SK-N-SH treated with all-trans-retinoic acid at 6 μM for 48 hours (cell line): Measurements from ENCODE around the gene LHFPL6.
A peak's percentile ranks its signal among the peaks of the same experiment; 100 is the strongest.

Experiments
- ATAC-seq: fragments of 200-7000 bp; cut with Tn5 transposase; 3 replicates; pipeline ENCODE4 v1.9.1; 2020; ENCODE audit warnings: mild to moderate bottlenecking, moderate library complexity
- ARNTL ChIP-seq: fragments of 450-650 bp; formaldehyde crosslinking; IDR thresholded peaks from 2 replicates; pipeline ENCODE4 v1.5.0; 2020; ENCODE audit warnings: low read depth, mild to moderate bottlenecking, moderate library complexity, borderline replicate concordance
- BACH2 ChIP-seq: fragments of 250-450 bp; sonication (Bioruptor Pico); IDR thresholded peaks from 2 replicates; pipeline ENCODE4 v1.9.0; 2021; ENCODE audit warnings: mild to moderate bottlenecking, borderline replicate concordance
- CSDC2 ChIP-seq: fragments of 250-450 bp; sonication (Bioruptor Pico); IDR thresholded peaks from 2 replicates; pipeline ENCODE4 v1.5.0; 2020; ENCODE audit warnings: mild to moderate bottlenecking, moderate library complexity
- ESRRG ChIP-seq: fragments of 250-450 bp; sonication (Bioruptor Pico); IDR thresholded peaks from 2 replicates; pipeline ENCODE4 v1.6.1; 2021; ENCODE audit warnings: mild to moderate bottlenecking
- GLIS3 ChIP-seq: fragments of 250-450 bp; sonication (Bioruptor Pico); IDR thresholded peaks from 2 replicates; pipeline ENCODE4 v1.5.0; 2020; ENCODE audit warnings: mild to moderate bottlenecking, moderate library complexity
- OSR1 ChIP-seq: fragments of 250-450 bp; sonication (Bioruptor Pico); IDR thresholded peaks from 2 replicates; pipeline ENCODE4 v1.8.0; 2022; ENCODE audit warnings: moderate library complexity, mild to moderate bottlenecking, inconsistent platforms
- PPARA ChIP-seq: fragments of 250-450 bp; sonication (Bioruptor Pico); IDR thresholded peaks from 2 replicates; pipeline ENCODE4 v1.5.0; 2020; ENCODE audit warnings: mild to moderate bottlenecking, borderline replicate concordance
- RARB ChIP-seq: fragments of 250-450 bp; sonication (Bioruptor Pico); IDR thresholded peaks from 2 replicates; pipeline ENCODE4 v1.8.0; 2021; ENCODE audit warnings: mild to moderate bottlenecking, moderate library complexity
- SNAI2 ChIP-seq: fragments of 250-450 bp; sonication (Bioruptor Pico); IDR thresholded peaks from 2 replicates; pipeline ENCODE4 v1.5.0; 2020; ENCODE audit warnings: mild to moderate bottlenecking, moderate library complexity
- TCF4 ChIP-seq: fragments of 250-450 bp; sonication (Bioruptor Pico); IDR thresholded peaks from 2 replicates; pipeline ENCODE4 v1.8.0; 2021; ENCODE audit warnings: mild to moderate bottlenecking, moderate library complexity, borderline replicate concordance
- TSHZ2 ChIP-seq: fragments of 250-450 bp; sonication (Bioruptor Pico); IDR thresholded peaks from 2 replicates; pipeline ENCODE4 v1.5.0; 2020; ENCODE audit warnings: mild to moderate bottlenecking, moderate library complexity
- ZC3H10 ChIP-seq: fragments of 250-450 bp; sonication (Bioruptor Pico); IDR thresholded peaks from 2 replicates; pipeline ENCODE4 v1.5.1; 2021; ENCODE audit warnings: mild to moderate bottlenecking, moderate library complexity
- ZFP3 ChIP-seq: fragments of 250-450 bp; sonication (Bioruptor Pico); IDR thresholded peaks from 2 replicates; pipeline ENCODE4 v1.5.0; 2020; ENCODE audit warnings: mild to moderate bottlenecking, moderate library complexity
- ZFP30 ChIP-seq: fragments of 450-650 bp; formaldehyde crosslinking; IDR thresholded peaks from 2 replicates; pipeline ENCODE4 v1.5.0; 2022; ENCODE audit warnings: mild to moderate bottlenecking, moderate library complexity
- ZNF565 ChIP-seq: fragments of 450-650 bp; formaldehyde crosslinking; conservative IDR thresholded peaks from 2 replicates; pipeline ENCODE4 v1.5.0; 2020; ENCODE audit warnings: low read depth, mild to moderate bottlenecking, moderate library complexity
- ZNF70 ChIP-seq: fragments of 450-650 bp; formaldehyde crosslinking; IDR thresholded peaks from 2 replicates; pipeline ENCODE4 v1.5.0; 2020; ENCODE audit warnings: mild to moderate bottlenecking, moderate library complexity
- ZNF8 ChIP-seq: fragments of 450-650 bp; formaldehyde crosslinking; IDR thresholded peaks from 2 replicates; pipeline ENCODE4 v1.5.0; 2020; ENCODE audit warnings: mild to moderate bottlenecking, moderate library complexity
- TF ChIP-seq, protein P1 (sequence below): fragments of 250-450 bp; sonication (Bioruptor Pico); IDR thresholded peaks from 2 replicates; pipeline ENCODE4 v1.5.1; 2020; ENCODE audit warnings: low read depth, mild to moderate bottlenecking, moderate library complexity

The LHFPL6 gene

GRCh38 chr13:39623466-39623865, 20.5 kb upstream of the LHFPL6 start:
- no peak for ATAC-seq
- TF ChIP-seq ZC3H10 (CRISPR knock-in tag) (no peak), ARNTL (CRISPR knock-in tag) (no peak), PPARA (CRISPR knock-in tag) (no peak), GLIS3 (CRISPR knock-in tag) (no peak), SNAI2 (CRISPR knock-in tag) (no peak), ZFP30 (CRISPR knock-in tag) (no peak), TSHZ2 (CRISPR knock-in tag) (no peak), ZFP3 (CRISPR knock-in tag) (no peak), TCF4 (no peak), RARB (CRISPR knock-in tag) (no peak), BACH2 (CRISPR knock-in tag) (no peak)

DNA sequence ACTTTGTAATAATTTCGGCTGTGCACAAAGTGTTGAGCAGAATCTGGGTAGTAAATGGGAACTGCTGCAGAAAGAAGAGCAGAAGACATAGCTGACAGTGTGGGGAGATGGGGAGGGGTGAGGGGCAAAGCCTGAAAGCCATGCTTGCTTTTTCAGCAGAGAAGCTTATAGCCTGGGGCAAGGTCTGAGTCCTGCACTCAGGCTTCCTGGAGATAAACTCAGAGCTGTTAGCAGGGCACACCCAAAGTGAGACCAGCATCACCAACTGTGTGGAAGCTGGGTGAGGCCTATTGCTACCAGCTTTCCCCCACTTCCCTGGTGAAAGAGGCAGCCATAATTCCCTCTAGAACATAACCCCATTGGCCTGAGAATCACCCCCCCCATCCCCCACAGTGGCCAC, 15.6 kb upstream of the LHFPL6 start:
- TF ChIP-seq OSR1 (no peak), ARNTL (CRISPR knock-in tag) (no peak), RARB (CRISPR knock-in tag) (no peak), PPARA (CRISPR knock-in tag) (no peak), ZNF565 (CRISPR knock-in tag) (no peak), SNAI2 (CRISPR knock-in tag) (no peak)
- ATAC-seq: no peak

- no peak for TF ChIP-seq PPARA (CRISPR knock-in tag)
- TF ChIP-seq GLIS3 (CRISPR knock-in tag): no peak
- no peak for TF ChIP-seq ZNF565 (CRISPR knock-in tag)
- no peak for TF ChIP-seq ZNF70 (CRISPR knock-in tag)
- no peak for TF ChIP-seq SNAI2 (CRISPR knock-in tag)
- peak; percentile 95 for ATAC-seq
These were observed 13.2 kb upstream of the LHFPL6 start for GRCh38 chr13:39616087-39616694.

DNA sequence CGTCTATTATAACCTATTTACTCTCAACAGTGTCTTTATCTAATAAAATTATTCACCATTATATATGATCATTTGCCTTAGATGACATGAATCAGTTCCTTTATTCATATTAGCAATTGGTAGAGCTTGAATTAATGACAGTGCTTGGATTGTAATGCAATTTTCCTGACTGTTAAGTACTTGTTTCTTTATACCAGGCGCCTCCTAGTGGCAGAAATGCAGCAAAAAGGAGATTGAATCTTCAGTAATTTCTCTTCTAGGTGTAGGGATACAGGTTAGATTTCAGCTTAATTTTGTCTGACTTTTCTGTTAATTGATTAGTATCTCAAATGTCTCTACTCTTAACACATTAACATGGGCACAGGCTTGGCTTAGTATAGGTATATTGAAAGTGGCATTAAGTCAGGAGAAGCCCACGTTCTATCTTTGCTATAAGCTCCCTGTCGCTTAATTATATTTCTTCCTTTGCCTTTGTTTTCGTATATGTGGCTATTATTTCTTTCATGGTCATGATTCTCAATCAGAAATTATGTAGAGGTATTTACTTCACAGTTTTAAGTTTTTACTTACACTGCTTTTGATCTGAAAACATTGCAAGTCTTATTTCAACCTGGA, 9.1 kb upstream of the LHFPL6 start:
- no peak for TF ChIP-seq BACH2 (CRISPR knock-in tag)
- no peak for TF ChIP-seq CSDC2 (CRISPR knock-in tag)
- TF ChIP-seq GLIS3 (CRISPR knock-in tag): no peak
- ATAC-seq: peak; percentile 80

GRCh38 chr13:39607876-39608275, 4.9 kb upstream of the LHFPL6 start:
- ATAC-seq: no peak
- no peak for TF ChIP-seq PPARA (CRISPR knock-in tag)
- TF ChIP-seq TCF4: no peak
- no peak for TF ChIP-seq ESRRG
- no peak for TF ChIP-seq ZNF70 (CRISPR knock-in tag)
- no peak for TF ChIP-seq RARB (CRISPR knock-in tag)
- no peak for TF ChIP-seq ZNF8 (CRISPR knock-in tag)
- TF ChIP-seq, protein P1, sequence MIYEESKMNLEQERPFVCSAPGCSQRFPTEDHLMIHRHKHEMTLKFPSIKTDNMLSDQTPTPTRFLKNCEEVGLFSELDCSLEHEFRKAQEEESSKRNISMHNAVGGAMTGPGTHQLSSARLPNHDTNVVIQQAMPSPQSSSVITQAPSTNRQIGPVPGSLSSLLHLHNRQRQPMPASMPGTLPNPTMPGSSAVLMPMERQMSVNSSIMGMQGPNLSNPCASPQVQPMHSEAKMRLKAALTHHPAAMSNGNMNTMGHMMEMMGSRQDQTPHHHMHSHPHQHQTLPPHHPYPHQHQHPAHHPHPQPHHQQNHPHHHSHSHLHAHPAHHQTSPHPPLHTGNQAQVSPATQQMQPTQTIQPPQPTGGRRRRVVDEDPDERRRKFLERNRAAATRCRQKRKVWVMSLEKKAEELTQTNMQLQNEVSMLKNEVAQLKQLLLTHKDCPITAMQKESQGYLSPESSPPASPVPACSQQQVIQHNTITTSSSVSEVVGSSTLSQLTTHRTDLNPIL (CRISPR knock-in tag): no peak
- TF ChIP-seq CSDC2 (CRISPR knock-in tag): no peak
- TF ChIP-seq ARNTL (CRISPR knock-in tag): no peak
- no peak for TF ChIP-seq OSR1
- TF ChIP-seq ZFP30 (CRISPR knock-in tag): no peak
- no peak for TF ChIP-seq TSHZ2 (CRISPR knock-in tag)
